GM12801 (cell line): ENCODE measurements around the gene GFY.

Source experiments
- TF ChIP-seq, protein P1 (sequence below): IDR thresholded peaks from one replicate; pipeline ENCODE4 v1.5.1; 2011; ENCODE audit warnings: control low read depth; ENCODE audit not compliant: insufficient read length; ENCODE audit errors: extremely low read depth

The GFY gene

DNA sequence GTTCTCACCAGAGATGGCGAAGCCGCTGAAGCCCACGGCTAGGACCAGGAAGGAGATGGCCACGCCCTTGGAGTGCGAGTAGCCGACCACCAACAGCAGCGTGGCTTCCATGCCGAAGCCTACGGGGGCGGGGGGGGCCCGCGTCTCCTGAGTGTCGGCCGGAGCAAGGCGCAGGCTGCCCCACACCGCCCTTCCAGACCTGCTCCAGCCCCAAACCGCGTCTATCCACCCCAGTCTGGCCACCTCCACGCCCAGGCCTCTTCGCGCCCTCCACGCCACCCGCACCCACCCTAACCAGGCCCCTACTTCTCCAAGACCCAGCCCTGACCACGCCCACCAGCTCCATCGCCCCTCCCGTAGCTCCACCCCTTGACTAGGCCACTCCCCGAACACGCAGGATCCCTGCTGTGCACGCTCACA, 6.2 kb downstream of the GFY start:
- TF ChIP-seq, protein P1, sequence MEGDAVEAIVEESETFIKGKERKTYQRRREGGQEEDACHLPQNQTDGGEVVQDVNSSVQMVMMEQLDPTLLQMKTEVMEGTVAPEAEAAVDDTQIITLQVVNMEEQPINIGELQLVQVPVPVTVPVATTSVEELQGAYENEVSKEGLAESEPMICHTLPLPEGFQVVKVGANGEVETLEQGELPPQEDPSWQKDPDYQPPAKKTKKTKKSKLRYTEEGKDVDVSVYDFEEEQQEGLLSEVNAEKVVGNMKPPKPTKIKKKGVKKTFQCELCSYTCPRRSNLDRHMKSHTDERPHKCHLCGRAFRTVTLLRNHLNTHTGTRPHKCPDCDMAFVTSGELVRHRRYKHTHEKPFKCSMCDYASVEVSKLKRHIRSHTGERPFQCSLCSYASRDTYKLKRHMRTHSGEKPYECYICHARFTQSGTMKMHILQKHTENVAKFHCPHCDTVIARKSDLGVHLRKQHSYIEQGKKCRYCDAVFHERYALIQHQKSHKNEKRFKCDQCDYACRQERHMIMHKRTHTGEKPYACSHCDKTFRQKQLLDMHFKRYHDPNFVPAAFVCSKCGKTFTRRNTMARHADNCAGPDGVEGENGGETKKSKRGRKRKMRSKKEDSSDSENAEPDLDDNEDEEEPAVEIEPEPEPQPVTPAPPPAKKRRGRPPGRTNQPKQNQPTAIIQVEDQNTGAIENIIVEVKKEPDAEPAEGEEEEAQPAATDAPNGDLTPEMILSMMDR, result no peak

DNA sequence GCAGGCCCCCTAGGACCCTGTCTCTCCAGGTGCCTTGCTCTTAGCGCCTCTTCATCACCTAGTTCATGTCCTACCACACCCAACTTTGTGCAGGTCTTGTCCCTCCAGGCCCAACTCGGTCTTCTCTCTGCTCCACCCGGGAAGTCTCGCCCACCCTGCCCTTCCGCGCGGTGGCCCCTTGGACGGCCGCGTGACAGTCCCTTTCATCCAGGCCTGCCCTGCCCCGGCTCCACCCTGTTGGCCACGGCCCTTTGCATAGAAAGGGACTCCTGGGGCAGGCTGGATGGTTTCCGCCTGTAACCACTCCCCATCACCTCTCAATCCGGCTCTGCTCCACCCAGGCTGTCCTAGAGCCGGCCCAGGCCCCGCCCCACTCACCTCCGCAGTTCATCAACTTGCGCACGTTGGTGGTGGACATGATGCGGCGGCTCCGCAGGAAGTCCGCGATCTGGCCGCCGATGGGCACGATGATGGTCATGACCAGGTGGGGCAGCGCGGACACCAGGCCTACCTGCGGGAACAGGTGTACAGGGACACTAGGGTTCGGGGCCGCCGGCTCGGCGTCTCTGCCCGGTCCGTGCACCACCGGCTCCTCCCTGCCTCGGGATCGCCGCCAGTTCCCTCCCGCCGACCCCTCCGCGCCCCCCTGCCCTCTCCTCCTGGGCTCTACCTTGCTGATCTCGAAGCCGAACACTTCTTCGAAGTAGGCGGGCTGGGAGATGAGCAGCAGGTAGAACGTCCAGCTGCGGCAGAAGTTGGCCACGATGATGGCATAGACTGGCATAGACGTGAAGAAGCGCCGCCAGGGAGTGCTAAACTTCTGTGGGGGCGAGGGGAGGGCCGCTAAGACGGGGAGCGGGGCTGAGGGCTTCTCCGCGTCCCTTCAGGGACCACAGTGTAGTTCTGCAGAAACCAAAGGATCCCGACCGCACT, 7.2 kb downstream of the GFY start:
- TF ChIP-seq, protein P1, result no peak

DNA sequence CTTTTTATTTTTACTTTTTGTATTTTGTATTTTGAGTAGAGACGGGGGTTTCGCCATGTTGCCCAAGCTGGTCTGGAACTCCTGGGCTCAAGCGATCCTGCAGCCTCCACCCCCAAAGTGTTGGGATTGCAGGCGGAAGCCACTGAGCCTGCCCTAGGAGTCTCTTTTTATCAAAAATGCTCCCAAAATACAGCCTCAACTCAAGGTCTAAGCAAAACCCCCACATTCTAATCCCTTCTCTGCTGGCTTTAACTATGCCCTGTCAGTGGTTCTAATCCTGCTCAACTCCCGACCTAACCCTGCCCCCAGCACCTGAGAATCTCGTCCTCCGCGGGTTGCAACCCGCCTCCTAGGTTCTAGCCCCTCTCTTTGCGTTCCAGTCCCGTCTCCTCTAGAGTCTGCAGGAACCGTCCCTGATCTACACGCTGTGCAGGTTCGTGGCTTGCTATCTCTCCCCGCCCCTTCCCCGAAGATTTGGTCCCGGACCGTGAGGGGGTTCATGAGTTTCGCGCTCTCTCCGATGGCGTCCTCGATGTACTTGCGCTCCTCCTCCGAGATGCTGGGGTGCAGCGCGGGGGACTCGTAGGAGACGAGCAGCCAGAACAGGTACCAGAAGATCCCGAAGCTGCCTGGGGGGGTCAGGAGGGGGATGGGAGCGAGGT, 8.2 kb downstream of the GFY start:
- TF ChIP-seq, protein P1, result no peak

DNA sequence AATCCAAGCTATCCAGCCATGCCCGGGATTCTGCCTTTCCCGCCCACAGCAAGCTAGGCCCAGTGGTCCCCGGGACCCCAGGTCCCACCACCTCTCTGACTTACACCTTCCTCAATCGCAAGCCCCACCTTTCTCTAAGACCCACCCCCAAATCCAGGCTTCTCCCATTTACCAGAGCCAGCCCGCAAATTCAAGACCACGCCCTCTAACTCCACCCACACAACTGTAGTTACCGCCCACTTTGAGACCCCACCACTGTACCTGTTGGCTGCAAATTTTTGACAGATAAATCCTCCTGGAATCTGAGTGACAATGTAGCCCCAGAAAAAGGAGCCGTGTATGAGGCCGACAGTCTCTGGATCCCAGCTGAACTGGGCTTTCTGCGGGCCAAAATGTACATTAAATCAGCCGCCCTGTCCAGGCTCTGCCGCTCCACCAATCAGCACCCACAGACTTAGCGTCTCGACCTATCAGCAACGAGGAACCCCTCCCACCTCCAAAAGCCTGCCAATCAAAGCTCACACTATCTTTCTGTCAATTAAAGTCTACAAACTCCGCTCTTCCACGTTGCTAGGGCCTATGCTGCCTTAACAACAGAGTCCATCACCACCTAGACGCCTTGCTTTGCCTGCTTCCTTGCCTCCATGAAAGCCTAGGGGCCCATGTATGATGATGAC, 9.9 kb downstream of the GFY start:
- TF ChIP-seq, protein P1, result no peak

DNA sequence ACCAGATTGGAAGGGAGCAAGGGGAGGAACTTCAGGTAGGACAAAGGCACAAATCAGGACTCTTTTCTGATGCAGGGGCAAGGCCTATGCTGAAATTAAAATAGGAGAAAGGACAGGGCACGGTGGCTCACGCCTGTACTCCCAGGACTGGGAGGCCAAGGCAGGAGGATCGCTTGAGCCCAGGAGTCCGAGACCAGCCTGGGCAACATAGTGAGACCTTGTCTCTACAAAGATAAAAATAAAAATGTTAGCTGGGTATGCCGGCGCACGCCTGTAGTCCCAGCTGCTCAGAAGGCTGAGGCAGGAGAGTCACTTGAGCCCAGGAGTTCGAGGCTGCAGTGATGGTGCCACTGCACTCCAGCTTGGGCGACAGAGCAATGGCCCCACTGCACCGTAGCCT, 10.5 kb downstream of the GFY start:
- TF ChIP-seq, protein P1, result no peak

DNA sequence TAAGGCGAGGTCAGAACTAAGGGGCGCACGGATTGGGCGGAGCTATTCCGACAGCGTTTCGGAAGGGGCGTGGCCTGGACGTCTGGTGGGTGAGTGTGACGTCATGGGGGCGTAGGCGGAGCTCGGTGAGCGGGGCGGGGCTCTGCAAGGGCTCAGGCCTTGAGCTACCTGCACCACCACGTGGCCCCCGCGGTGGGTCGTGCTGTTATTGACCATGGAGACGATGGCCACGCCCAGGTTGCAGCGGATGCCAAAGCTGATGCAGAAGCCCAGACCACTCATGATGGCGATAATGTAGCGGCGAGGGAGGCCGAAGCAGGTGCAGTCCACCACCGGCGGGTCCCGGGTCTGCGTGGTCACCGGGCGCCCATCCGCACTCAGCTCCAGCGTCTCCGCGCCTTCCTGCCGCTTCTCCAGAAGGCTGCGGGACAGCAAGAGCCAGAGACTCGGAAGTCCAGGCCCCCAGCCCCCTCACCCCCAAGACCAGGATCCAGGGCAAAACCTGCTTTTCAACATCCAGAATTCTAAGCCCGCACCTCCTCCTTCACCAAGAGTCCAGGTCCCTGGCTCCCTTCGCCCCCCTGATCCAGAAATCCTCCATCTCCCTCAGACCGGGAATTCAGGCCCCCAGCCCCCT, 11.3 kb downstream of the GFY start:
- TF ChIP-seq, protein P1, result no peak

DNA sequence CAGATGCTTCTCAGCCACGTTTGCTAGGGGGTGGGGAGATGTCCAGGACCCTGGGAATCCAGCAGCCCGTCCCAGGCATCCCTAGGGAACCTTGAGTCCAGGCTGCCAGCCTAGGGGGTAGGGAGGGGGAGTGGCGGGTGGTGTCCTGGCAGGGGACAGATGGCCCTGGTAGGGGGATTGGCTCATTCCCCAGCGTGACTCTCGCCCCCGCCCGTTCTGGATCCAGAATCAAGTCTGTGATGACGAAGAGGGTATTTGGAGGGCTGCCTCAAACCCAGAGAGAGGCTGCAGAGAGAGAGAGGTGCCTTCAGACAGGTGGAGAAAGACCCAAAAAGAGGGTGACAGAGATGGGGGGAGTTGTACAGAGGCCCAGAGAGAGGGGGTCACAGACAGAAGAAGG, 12.0 kb downstream of the GFY start:
- TF ChIP-seq, protein P1, result no peak
